ENCODE results near the gene ABHD16B.
A peak's percentile ranks its signal among the peaks of the same experiment; 100 is the strongest.
"Not testable (repeated sequence)": the region's sequence is repeated elsewhere in the genome, so short reads cannot be mapped to it uniquely, and the experiment has no call there.

Gene ABHD16B

GRCh38 chr20:63835021-63835858 lies 26.1 kb upstream of the ABHD16B start:
- DNase-seq: no peak

GRCh38 chr20:63836458-63837344 lies 24.6 kb upstream of the ABHD16B start:
- no peak for DNase-seq

GRCh38 chr20:63837479-63837878 lies 23.8 kb upstream of the ABHD16B start:
- DNase-seq: no peak

GRCh38 chr20:63839620-63840019 lies 21.7 kb upstream of the ABHD16B start:
- DNase-seq: no peak

- no peak for DNase-seq
Measured at GRCh38 chr20:63840405-63840828, 20.9 kb upstream of the ABHD16B start.

GRCh38 chr20:63842258-63842657 lies 19.0 kb upstream of the ABHD16B start:
- DNase-seq: no peak

- DNase-seq: no peak
Measured at GRCh38 chr20:63843222-63843621, 18.1 kb upstream of the ABHD16B start.

- DNase-seq: no peak
Measured at GRCh38 chr20:63843778-63844177, 17.5 kb upstream of the ABHD16B start.

GRCh38 chr20:63844511-63844991 lies 16.7 kb upstream of the ABHD16B start:
- no peak for DNase-seq

- DNase-seq: no peak
Measured at GRCh38 chr20:63846128-63846771, 15.0 kb upstream of the ABHD16B start.

- DNase-seq: no peak
Measured at GRCh38 chr20:63846888-63847236, 14.4 kb upstream of the ABHD16B start.

GRCh38 chr20:63847237-63848002 lies 13.9 kb upstream of the ABHD16B start:
- no peak for DNase-seq

- no peak for DNase-seq
Measured at GRCh38 chr20:63848003-63848911, 13.0 kb upstream of the ABHD16B start.

- DNase-seq: peak; percentile 70
Measured at GRCh38 chr20:63850689-63851547, 10.4 kb upstream of the ABHD16B start.

GRCh38 chr20:63851548-63851943 lies 9.8 kb upstream of the ABHD16B start:
- DNase-seq: not testable (repeated sequence)

- not testable (repeated sequence) for DNase-seq
Measured at GRCh38 chr20:63853733-63854068, 7.6 kb upstream of the ABHD16B start.

GRCh38 chr20:63854069-63854765 lies 7.1 kb upstream of the ABHD16B start:
- DNase-seq: no peak

GRCh38 chr20:63854766-63855362 lies 6.4 kb upstream of the ABHD16B start:
- no peak for DNase-seq

GRCh38 chr20:63855363-63856097 lies 5.8 kb upstream of the ABHD16B start:
- no peak for DNase-seq

Measured in stimulated activated CD4-positive, alpha-beta T cell treated with anti-CD3 and anti-CD28 coated beads, Interleukin-1b, Interleukin-23, amount 100 ng/mL, for 48 hours (primary cell).